Left colon (tissue), 2 donors: ENCODE data around the gene ELMOD2. TPM values are rescaled to one million over a fixed set of nuclear protein-coding genes. Genes with fewer than 3 reads are reported as not detected.

Source experiments
- ATAC-seq: fragments of 200-7000 bp; cut with Tn5 transposase; one replicate; pipeline ENCODE4 v1.9.1; 2020; ENCODE audit warnings: mild to moderate bottlenecking, moderate library complexity
- DNase-seq, 2 donors: peaks; one replicate each; pipeline ENCODE4 v3.0.0-alpha.2; 2020
- intact Hi-C, 2 donors: fragments of 100-400 bp; cut with DNase I in 1 of 2; cut with micrococcal nuclease in 1 of 2; formaldehyde crosslinking; loops; one replicate each; pipeline versions ENCODE4 v1.11.2 to v1.14.0; 2022; cut with DNase I, micrococcal nuclease
- total RNA-seq, 2 donors: library from RNA; stranded (reverse); fragmentation: NEBNext Ultra II Directional; extraction: Animal tissue kit (Norgen Biotek cat#: 25700); gene quantifications; one replicate each; pipeline ENCODE4 v1.2.1, GENCODE V29; 2021
- donor health status: DM: no; HTN: no; CAD: no.
- donor health status: DM: yes; HTN: yes; CAD: no.

Gene ELMOD2
- total RNA-seq, 2 donors from 2014 or later, result 26.1 to 30.9 TPM

DNA sequence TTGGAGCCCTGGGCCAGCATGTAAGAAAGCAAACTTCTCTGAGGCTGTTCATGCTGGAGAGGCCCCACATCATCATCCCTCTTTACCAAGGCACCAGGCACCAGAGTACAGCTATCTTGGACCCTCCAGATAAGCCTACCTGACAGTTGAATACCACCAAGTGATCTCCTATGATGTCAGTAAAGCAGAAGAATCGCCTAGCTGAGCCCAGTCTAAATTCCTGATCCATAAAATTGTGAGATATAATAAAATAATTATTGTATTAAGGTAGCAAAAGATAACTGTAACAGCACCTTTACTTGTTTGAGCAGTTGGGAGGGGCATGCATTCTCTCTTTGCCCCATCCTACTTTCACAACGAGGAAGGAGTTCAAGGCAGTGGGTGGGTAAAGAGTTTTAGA, 47.7 kb downstream of the ELMOD2 start:
- DNase-seq (no peak), ATAC-seq (no peak)
- intact Hi-C loops, result no loop called here

DNA sequence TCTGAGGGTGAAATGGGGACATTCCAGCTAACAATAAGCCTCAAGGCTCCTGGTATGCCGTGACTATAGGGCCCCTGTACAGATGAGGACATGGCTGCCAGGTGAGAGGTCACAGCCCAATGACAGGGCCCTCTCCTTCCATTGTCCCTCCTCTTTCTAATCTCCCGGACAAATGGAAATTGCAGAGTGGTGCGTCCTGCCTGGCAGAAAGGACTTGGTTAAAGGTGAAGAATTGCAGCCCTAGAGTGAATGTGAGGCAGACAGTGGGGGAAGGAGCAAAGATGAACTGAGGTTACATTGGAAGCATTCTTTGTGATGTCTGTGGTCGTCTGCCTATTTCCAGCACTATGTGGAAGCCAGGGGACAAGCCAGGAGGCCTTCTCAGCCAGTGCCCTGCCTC, 51.5 kb downstream of the ELMOD2 start:
- DNase-seq, result no peak
- ATAC-seq, result no peak
- intact Hi-C loops, result no loop called here

DNA sequence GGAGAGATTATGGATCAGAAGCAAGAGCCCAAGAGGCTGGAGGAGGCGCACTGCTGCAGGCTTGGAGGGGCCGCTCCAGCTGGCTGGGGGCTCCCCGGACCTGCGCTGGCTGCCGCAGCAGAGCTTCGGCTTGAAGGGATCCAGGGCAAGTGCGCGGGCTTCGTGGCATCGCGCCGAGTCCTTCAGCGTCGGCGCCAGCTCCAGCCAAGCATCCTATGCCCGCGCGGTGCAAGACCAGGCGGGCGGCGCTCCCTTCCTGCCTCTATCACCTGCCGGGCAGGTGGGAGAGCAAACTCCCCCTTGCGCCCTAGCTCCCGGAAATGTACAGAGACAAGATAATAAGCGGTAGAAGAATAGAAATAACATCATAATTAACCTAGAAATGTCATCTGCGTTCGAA, 55.3 kb downstream of the ELMOD2 start:
- ATAC-seq (no peak), DNase-seq (no peak)
- intact Hi-C loops, result no loop called here

DNA sequence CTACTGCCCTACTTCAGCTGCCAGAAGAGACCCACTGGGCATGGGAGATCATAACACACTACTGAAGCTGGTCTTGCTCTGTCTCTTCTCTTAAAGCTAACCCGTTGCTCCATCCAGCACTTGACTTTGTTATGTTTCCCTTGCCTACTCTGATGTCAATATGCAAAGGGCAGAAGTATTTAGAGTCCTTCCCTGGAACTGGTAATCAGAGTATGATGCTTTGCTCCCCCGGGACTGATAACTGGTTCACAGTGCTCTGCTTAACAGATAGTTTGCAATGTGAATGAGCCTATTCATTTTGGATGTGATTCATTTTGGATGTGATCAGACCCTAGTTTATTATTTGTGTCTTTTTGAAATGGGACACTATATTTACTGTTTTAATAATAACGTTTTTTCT, 57.1 kb downstream of the ELMOD2 start:
- DNase-seq, result no peak
- intact Hi-C loops, result no loop called here
- ATAC-seq, result no peak

DNA sequence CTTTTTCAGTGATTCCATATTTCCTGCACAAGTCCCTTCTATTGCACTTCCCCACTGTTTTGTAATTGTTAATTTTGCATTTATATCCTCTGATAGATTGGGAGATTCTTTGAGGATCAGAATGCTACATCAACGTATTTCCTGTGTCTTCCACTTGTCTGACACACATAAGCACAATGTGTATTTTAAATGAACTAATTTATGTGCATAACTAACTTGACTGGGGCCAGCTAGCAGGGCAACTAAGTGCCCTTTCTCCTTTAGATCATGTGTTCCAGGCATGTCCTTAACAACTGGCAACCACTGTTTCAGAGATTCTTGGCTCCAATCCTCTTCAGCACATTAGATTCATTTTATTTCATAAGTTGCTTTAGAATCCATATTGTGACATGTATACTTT, 60.5 kb downstream of the ELMOD2 start:
- no peak for ATAC-seq
- intact Hi-C loops, result no loop called here
- DNase-seq, result no peak

DNA sequence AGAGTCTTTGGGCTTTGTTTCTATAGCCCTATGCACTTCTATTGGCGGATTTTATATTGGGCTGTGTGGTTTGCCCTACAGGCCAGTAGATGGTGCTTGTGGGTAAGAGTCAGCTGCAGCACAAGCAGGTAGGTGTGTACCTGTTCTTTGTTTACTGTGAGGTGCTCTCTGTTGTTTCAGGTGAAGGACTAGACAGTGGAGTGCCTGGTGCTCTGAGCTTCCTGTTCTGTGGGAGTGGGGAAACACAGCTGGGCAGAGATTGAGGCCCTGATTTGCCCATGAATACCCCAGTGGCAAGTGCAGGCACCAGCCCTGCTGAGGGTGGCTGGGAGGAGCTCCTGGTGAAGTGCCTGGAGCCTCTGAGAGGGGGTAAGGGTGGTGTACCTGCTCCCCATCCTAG, 71.1 kb downstream of the ELMOD2 start:
- DNase-seq (peak in 1 of 2 donors; percentile 16), ATAC-seq (peak; percentile 100)
- intact Hi-C loops, result no loop called here

DNA sequence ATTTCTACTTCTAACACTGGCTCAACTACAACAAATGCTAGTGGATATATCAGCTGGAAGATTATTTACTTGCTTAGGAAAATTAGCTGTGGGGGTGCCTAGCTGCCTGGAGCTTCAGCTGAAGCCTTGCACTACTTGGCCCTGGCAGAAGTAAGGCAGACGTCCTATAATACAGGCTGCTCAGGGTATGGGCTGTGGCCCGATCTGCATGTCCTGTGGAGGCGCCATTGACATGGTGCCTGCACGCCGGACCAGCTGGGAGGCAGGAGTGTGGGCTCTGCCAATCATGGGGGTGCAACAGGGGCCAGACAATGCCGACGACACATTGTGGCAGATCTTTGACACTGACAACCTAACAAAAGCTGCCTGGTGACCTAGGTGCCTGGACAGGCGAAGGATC, 76.4 kb downstream of the ELMOD2 start:
- ATAC-seq (no peak), DNase-seq (no peak)
- intact Hi-C loops, result no loop called here

DNA sequence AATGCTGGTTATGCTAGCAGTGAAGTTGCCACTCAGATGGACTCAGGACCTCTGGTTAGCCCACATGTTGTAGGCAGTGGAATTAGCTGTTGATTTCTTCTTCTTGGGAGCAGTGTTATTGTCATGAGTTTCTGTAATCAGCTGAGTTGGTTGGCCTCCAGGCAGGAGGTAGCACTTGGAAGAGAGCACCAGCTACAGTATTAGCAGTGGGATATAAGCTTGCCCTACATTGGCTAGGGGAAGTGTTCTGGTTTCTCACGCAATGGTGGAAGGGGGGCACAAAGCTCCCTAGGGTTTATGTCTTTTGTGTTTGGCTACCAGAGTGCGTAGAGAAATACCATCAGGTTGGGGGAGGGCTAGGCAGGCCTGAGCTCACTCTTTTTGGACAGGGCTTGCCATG, 78.7 kb downstream of the ELMOD2 start:
- DNase-seq, result no peak
- ATAC-seq, result no peak
- intact Hi-C loops, result no loop called here

DNA sequence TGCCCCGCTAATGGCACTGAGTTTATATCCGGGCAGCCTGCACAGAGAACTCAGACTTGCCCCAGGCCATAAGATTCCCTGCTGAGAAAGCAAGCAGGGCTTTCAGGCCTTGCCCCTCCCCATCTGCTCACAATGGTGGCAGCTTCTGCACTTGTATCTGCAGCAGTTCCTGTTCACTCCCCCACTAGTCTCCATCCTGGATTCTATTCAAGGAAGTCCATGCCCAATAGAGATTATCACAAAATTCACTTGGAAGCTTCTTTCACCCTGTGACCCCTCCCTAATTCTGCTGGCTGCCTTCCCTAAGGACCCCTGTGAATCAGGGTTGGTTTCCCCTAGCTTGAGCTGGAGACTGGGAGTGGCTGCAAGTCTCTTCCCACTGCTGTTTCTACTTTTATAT, 79.3 kb downstream of the ELMOD2 start:
- no peak for DNase-seq
- intact Hi-C loops, result no loop called here
- no peak for ATAC-seq

Other genes starting within 250 kb of the ELMOD2 start
- 10 to 100 TPM; 49.5 to 55.4 TPM for gene SCOC, start 150.5 kb upstream of the ELMOD2 start, total RNA-seq
- gene CLGN, start 96.5 kb upstream of the ELMOD2 start, total RNA-seq, result 1 to 10 TPM in 1 of 2 donors, under 1 TPM in 1; 0.37 to 1.1 TPM
- gene MGAT4D, start 25.9 kb upstream of the ELMOD2 start, total RNA-seq, result not detected
- not detected for gene UCP1, start 44.8 kb downstream of the ELMOD2 start, total RNA-seq
- 10 to 100 TPM; 10.7 to 20.5 TPM for gene TBC1D9, start 232.2 kb downstream of the ELMOD2 start, total RNA-seq